GM23248 (cell line): ENCODE results near the gene ZDHHC14. TPM values are rescaled to one million over a fixed set of nuclear protein-coding genes. Genes with fewer than 3 reads are reported as not detected.

Source experiments
- DNase-seq: peaks from one replicate; pipeline ENCODE4 v3.0.0-alpha.2; 2015
- H2AFZ ChIP-seq: fragments of 200-600 bp; sonication (generic); 2 replicates; pipeline ENCODE4 v1.6.1; 2016; ENCODE audit warnings: antibody characterized with exemption
- H3F3A ChIP-seq: fragments of 200-600 bp; sonication (generic); 2 replicates; pipeline ENCODE4 v1.6.1; 2016; ENCODE audit warnings: mild to moderate bottlenecking, antibody characterized with exemption, mixed run types; ENCODE audit not compliant: insufficient read depth
- H3K27ac ChIP-seq: fragments of 200-600 bp; sonication (generic); 2 replicates; pipeline ENCODE4 v1.5.1; 2016; ENCODE audit warnings: mild to moderate bottlenecking
- H3K27me3 ChIP-seq: fragments of 200-600 bp; sonication (generic); replicated peaks from 2 replicates; pipeline ENCODE4 v1.6.1; 2016; ENCODE audit warnings: mild to moderate bottlenecking; ENCODE audit not compliant: insufficient read depth
- H3K36me3 ChIP-seq: fragments of 200-600 bp; sonication (generic); 2 replicates; pipeline ENCODE4 v1.6.1; 2016; ENCODE audit warnings: low read depth, mild to moderate bottlenecking
- H3K4me1 ChIP-seq: fragments of 200-600 bp; sonication (generic); 2 replicates; pipeline ENCODE4 v1.6.1; 2016; ENCODE audit warnings: mild to moderate bottlenecking; ENCODE audit not compliant: insufficient read depth
- H3K4me2 ChIP-seq: fragments of 200-600 bp; sonication (generic); one replicate; pipeline ENCODE4 v1.6.1; 2016; ENCODE audit warnings: mild to moderate bottlenecking; ENCODE audit not compliant: unreplicated experiment
- H3K4me3 ChIP-seq: fragments of 200-600 bp; sonication (generic); 2 replicates; pipeline ENCODE4 v1.5.1; 2016; ENCODE audit warnings: mild to moderate bottlenecking
- H3K79me2 ChIP-seq: fragments of 200-600 bp; sonication (generic); 2 replicates; pipeline ENCODE4 v1.6.1; 2016; ENCODE audit warnings: mild to moderate bottlenecking; ENCODE audit not compliant: insufficient read depth
- H3K9ac ChIP-seq: fragments of 200-600 bp; sonication (generic); 2 replicates; pipeline ENCODE4 v1.6.1; 2016; ENCODE audit warnings: mild to moderate bottlenecking
- H3K9me2 ChIP-seq: fragments of 200-600 bp; sonication (generic); 2 replicates; pipeline ENCODE4 v1.6.1; 2016; ENCODE audit warnings: mixed run types, mild to moderate bottlenecking, moderate library complexity; ENCODE audit not compliant: insufficient read depth
- H3K9me3 ChIP-seq: fragments of 200-600 bp; sonication (generic); one replicate; pipeline ENCODE4 v1.6.1; 2017; ENCODE audit warnings: low read depth
- H4K20me1 ChIP-seq: fragments of 200-600 bp; sonication (generic); 2 replicates; pipeline ENCODE4 v1.6.0; 2016; ENCODE audit not compliant: insufficient read depth
- EZH2 ChIP-seq: fragments of 200-600 bp; sonication (generic); IDR thresholded peaks from 2 replicates; pipeline ENCODE4 v1.6.1; 2018; ENCODE audit warnings: antibody characterized with exemption, mild to moderate bottlenecking; ENCODE audit not compliant: insufficient read depth, poor library complexity, severe bottlenecking
- EZH2phosphoT487 ChIP-seq: fragments of 200-600 bp; sonication (generic); IDR thresholded peaks from 2 replicates; pipeline ENCODE4 v1.6.1; 2018; ENCODE audit warnings: antibody characterized with exemption, moderate library complexity, mild to moderate bottlenecking, low read depth; ENCODE audit not compliant: insufficient read depth
- WGBS, 2 experiments: methylation state at CpG; one replicate each; pipeline ENCODE4 v1.1.6; 2015 to 2017; ENCODE audit warnings: low lambda C conversion rate in 2 of 2, low coverage in 1 of 2; ENCODE audit errors: missing lambda C conversion rate in 2 of 2; 5-methylcytosine and 5-hydroxymethylcytosine counted together
- in situ Hi-C: fragments of 300-500 bp; cut with MboI; formaldehyde crosslinking; loops from 2 replicates; pipeline ENCODE4 v1.15.0; 2020
- polyA plus RNA-seq: library from polyadenylated mRNA; unstranded; fragments of >200 nt; fragmentation: Nextera tagmentation; extraction: Ambion mirVana; gene quantifications from 2 replicates; pipeline ENCODE4 v1.2.1, GENCODE V29; 2016
- total RNA-seq: library from RNA; depleted of rRNA; stranded (reverse); fragments of >200 nt; shearing (Covaris generic); gene quantifications from 2 replicates; pipeline ENCODE4 v1.2.3, GENCODE V29; 2014

The ZDHHC14 gene
- total and polyA plus RNA-seq, 2 experiments from 2014 or later = 1.4 to 4.5 TPM

DNA sequence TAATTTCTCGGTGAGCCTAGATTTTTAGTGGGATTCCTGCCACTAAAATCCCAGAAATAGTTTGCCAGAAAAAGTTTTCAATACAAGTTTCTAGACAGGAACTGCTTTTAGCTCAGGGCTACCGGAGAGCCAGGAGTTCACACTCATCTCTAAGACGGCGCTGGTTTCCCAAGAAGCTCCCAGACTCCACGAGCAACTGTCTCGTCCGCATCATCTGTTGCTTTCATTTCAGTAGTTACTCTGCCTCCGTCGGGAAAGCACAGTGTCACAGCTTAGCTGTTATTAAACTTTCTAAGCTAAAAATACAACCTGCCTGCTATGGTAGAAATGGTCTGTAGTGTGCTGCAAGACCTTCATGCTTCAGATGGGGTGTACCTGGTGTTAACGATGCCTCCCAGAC, 244.8 kb downstream of the ZDHHC14 start:
- in situ Hi-C loops = no loop called here
- peak overlapping the region; percentile 72 for H2AFZ ChIP-seq

DNA sequence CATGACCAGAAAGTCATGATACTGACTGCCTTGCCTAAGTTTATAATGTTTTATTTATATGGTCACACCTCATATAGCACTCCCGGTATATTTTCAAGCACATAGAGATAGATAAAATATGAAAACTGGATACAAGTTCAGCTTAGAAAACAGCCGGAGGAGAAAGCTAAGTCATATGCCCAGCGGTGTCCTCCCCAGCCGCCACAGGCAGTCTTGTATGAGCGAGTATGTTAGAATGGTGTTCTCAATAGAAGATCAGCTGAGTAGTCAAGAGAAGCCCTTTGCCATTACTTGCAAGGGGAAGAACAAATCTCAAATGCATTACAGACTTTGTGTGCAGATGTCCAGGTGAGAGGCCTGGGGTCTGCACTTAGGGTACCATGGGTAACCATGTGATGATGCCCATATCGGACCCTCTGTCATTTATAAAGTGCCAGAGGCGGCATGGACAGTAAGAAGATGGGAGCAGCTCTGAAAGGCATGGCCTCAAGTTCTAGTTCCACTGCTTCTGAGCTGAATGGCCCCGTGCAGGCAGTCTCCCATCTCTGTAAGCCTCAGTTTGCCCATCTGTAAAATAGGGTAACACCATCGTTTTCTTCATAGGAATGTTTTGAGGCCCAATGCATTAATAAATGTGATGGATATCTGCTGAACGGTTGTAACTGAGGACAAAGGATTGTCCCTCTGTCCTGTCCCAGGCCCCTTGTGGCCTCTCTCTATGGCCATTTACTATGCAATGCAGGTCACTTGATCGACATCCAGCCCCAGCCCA, 246.4 kb downstream of the ZDHHC14 start:
- Histone ChIP-seq H3K36me3 (no peaks in the 10 kb centered on the region), H3K9me2 (no peaks in the 10 kb centered on the region), H4K20me1 (no peaks in the 10 kb centered on the region), H3K4me3 (no peak overlapping the region), H3K27ac (no peak overlapping the region), H3K4me2 (no peak overlapping the region), H3K4me1 (peaks cover 9% of the 10 kb centered on the region; the same call in 1 of the 2 replicates), H3K9ac (no peak overlapping the region), H3F3A (peaks cover 6% of the 10 kb centered on the region), H2AFZ (no peak overlapping the region), H3K79me2 (no peaks in the 10 kb centered on the region), H3K9me3 (no peaks in the 10 kb centered on the region), H3K27me3 (no peaks in the 10 kb centered on the region)
- DNase-seq = no peak
- in situ Hi-C loops = no loop called here
- 94 to 95% methylated on average over 11 of the region's 11 CpGs for WGBS, 2 experiments
- no peak for TF ChIP-seq EZH2phosphoT487
- TF ChIP-seq EZH2 = no peak

More for the DNA sequence above, 244.8 kb downstream of the ZDHHC14 start:
- H3K9ac ChIP-seq = peak overlapping the region; percentile 63
- peak overlapping the region; percentile 90 for H3K4me2 ChIP-seq
- H3F3A ChIP-seq = no peaks in the 10 kb centered on the region
- 17 to 19% methylated on average over 10 of the region's 10 CpGs for whole genome bisulfite sequencing, 2 experiments
- H4K20me1 ChIP-seq = no peaks in the 10 kb centered on the region
- no peaks in the 10 kb centered on the region for H3K79me2 ChIP-seq
- TF ChIP-seq EZH2phosphoT487 (no peak), EZH2 (no peak)
- H3K4me3 ChIP-seq = peak overlapping the region; percentile 65
- H3K4me1 ChIP-seq = 0 out of 2 replicates have a peak, but pooled peaks cover 7% of the 10 kb centered on the region
- peak overlapping the region; percentile 14 for H3K27ac ChIP-seq
- no peaks in the 10 kb centered on the region for H3K9me3 ChIP-seq
- no peaks in the 10 kb centered on the region for H3K27me3 ChIP-seq
- no peaks in the 10 kb centered on the region for H3K36me3 ChIP-seq
- H3K9me2 ChIP-seq = no peaks in the 10 kb centered on the region
- peak; percentile 87 for DNase-seq

DNA sequence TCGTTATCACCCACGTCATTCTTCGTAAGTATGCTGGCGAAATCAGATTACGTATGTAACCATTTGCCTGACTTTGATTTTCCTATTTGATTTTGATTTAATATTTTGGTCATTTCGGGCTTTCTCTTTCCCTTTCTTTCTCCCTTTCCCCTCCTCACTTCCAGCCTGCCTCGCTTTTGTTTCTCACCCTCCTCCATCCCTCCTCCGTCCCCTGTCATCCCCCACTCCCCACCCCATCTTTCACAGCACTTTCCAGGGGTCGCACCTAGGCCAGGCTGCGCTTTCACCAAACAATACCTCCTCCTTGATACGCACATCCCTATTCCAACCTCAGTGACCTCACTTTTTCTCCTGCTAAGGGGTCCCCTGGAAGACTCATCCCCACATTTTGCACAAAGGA, 247.5 kb downstream of the ZDHHC14 start:
- Histone ChIP-seq H3K27ac (no peak overlapping the region), H3K27me3 (no peaks in the 10 kb centered on the region), H3K9me3 (no peaks in the 10 kb centered on the region), H3K4me1 (peaks cover 19% of the 10 kb centered on the region), H3F3A (peaks cover 14% of the 10 kb centered on the region), H3K4me2 (no peak overlapping the region), H2AFZ (no peak overlapping the region), H3K79me2 (no peaks in the 10 kb centered on the region), H3K36me3 (no peaks in the 10 kb centered on the region), H3K9ac (no peak overlapping the region), H3K4me3 (no peak overlapping the region), H4K20me1 (no peaks in the 10 kb centered on the region), H3K9me2 (no peaks in the 10 kb centered on the region)
- in situ Hi-C loops = no loop called here
- DNase-seq = no peak
- WGBS, 2 experiments = 93 to 99% methylated on average over 11 of the region's 11 CpGs
- TF ChIP-seq EZH2phosphoT487 = no peak
- TF ChIP-seq EZH2 = no peak

DNA sequence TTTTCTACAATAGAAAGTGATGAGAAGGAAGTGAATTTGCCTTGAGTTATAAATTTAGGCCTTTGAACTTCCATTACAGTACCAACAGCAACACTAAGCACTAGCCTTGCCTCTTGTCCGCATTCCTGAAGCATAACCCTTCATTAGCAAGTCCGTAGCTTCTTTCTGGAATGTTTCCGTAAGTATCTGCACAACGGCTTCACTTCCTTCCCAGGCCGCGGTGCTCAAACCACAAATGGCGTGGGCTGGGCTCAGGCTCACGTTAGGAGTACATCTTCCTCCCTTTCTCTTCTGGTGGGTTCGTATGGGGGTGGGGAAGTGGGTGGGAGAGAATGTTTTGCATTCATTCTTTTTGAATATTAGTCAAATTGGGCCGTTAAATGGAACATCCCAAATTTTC, 248.2 kb downstream of the ZDHHC14 start:
- Histone ChIP-seq H2AFZ (no peak overlapping the region), H4K20me1 (no peaks in the 10 kb centered on the region), H3K36me3 (no peaks in the 10 kb centered on the region), H3K9me2 (no peaks in the 10 kb centered on the region), H3K9ac (no peak overlapping the region), H3K9me3 (no peaks in the 10 kb centered on the region), H3K27ac (no peak overlapping the region), H3F3A (peaks cover 14% of the 10 kb centered on the region), H3K79me2 (no peaks in the 10 kb centered on the region), H3K27me3 (no peaks in the 10 kb centered on the region), H3K4me3 (no peak overlapping the region), H3K4me2 (no peak overlapping the region), H3K4me1 (peaks cover 19% of the 10 kb centered on the region)
- TF ChIP-seq EZH2 = no peak
- TF ChIP-seq EZH2phosphoT487 = no peak
- DNase-seq = no peak
- in situ Hi-C loops = no loop called here
- 93 to 96% methylated on average over 10 of the region's 10 CpGs for WGBS, 2 experiments
